ENCODE measurements around the gene RPS6KA2.

The RPS6KA2 gene

GRCh38 chr6:166620478-166621113 lies 6.5 kb downstream of the RPS6KA2 start:
- Histone ChIP-seq H3K9ac (ENCODE audit: low read depth, low read length) (no peak overlapping the region), H3K9me3 (ENCODE audit: insufficient read depth, low read length, severe bottlenecking) (no peaks in the 10 kb centered on the region), H3K27me3 (ENCODE audit: insufficient read depth, low read length, poor library complexity) (peaks cover 6% of the 10 kb centered on the region), H2AFZ (ENCODE audit: low read depth, low read length) (no peak overlapping the region), H3K79me2 (ENCODE audit: insufficient read depth, low read length) (no peaks in the 10 kb centered on the region), H3K4me2 (ENCODE audit: insufficient read depth, low read length) (no peak overlapping the region), H3K4me1 (ENCODE audit: insufficient read depth, low read length) (no peaks in the 10 kb centered on the region), H3K27ac (ENCODE audit: low read length) (no peak overlapping the region), H3K4me3 (ENCODE audit: low read depth in 1 of 2, low read length in 2 of 2) (no peak overlapping the region), H3K36me3 (ENCODE audit: insufficient read depth, low read length) (no peaks in the 10 kb centered on the region), H4K20me1 (ENCODE audit: insufficient read depth, low read length) (0 out of 2 replicates have a peak, but pooled peaks cover 3% of the 10 kb centered on the region)
- TF ChIP-seq EZH2 (IDR thresholded peaks at IDR 0.05; ENCODE audit: borderline replicate concordance, low read depth, low read length, severe bottlenecking) (no peak), CTCF (IDR thresholded peaks at IDR 0.05; ENCODE audit: borderline replicate concordance, extremely low read depth, low read length, poor library complexity, severe bottlenecking) (no peak)
- ATAC-seq (ENCODE audit: insufficient read depth, low read depth), result no peak
- DNase-seq, result no peak

GRCh38 chr6:166619912-166620311 lies 7.1 kb downstream of the RPS6KA2 start:
- no peak for TF ChIP-seq CTCF (IDR thresholded peaks at IDR 0.05; ENCODE audit: borderline replicate concordance, extremely low read depth, low read length, poor library complexity, severe bottlenecking)
- no peak for TF ChIP-seq EZH2 (IDR thresholded peaks at IDR 0.05; ENCODE audit: borderline replicate concordance, low read depth, low read length, severe bottlenecking)
- Histone ChIP-seq H3K4me1 (ENCODE audit: insufficient read depth, low read length) (no peaks in the 10 kb centered on the region), H3K79me2 (ENCODE audit: insufficient read depth, low read length) (no peaks in the 10 kb centered on the region), H2AFZ (ENCODE audit: low read depth, low read length) (no peak overlapping the region), H3K9me3 (ENCODE audit: insufficient read depth, low read length, severe bottlenecking) (no peaks in the 10 kb centered on the region), H4K20me1 (ENCODE audit: insufficient read depth, low read length) (0 out of 2 replicates have a peak, but pooled peaks cover 3% of the 10 kb centered on the region), H3K27me3 (ENCODE audit: insufficient read depth, low read length, poor library complexity) (peaks cover 6% of the 10 kb centered on the region), H3K27ac (ENCODE audit: low read length) (no peak overlapping the region), H3K36me3 (ENCODE audit: insufficient read depth, low read length) (no peaks in the 10 kb centered on the region), H3K4me2 (ENCODE audit: insufficient read depth, low read length) (no peak overlapping the region), H3K4me3 (ENCODE audit: low read depth in 1 of 2, low read length in 2 of 2) (no peak overlapping the region), H3K9ac (ENCODE audit: low read depth, low read length) (no peak overlapping the region)
- DNase-seq (no peak), ATAC-seq (ENCODE audit: insufficient read depth, low read depth) (no peak)

- H3K27ac ChIP-seq (ENCODE audit: low read length), result no peak overlapping the region
- H4K20me1 ChIP-seq (ENCODE audit: insufficient read depth, low read length), result 0 out of 2 replicates have a peak, but pooled peaks cover 3% of the 10 kb centered on the region
- ATAC-seq (ENCODE audit: insufficient read depth, low read depth), result no peak
- no peaks in the 10 kb centered on the region for H3K9me3 ChIP-seq (ENCODE audit: insufficient read depth, low read length, severe bottlenecking)
- no peak for DNase-seq
- H3K36me3 ChIP-seq (ENCODE audit: insufficient read depth, low read length), result no peaks in the 10 kb centered on the region
- no peak overlapping the region for H3K4me3 ChIP-seq (ENCODE audit: low read depth in 1 of 2, low read length in 2 of 2)
- H3K4me2 ChIP-seq (ENCODE audit: insufficient read depth, low read length), result no peak overlapping the region
- H3K4me1 ChIP-seq (ENCODE audit: insufficient read depth, low read length), result no peaks in the 10 kb centered on the region
- TF ChIP-seq CTCF (IDR thresholded peaks at IDR 0.05; ENCODE audit: borderline replicate concordance, extremely low read depth, low read length, poor library complexity, severe bottlenecking) (no peak), EZH2 (IDR thresholded peaks at IDR 0.05; ENCODE audit: borderline replicate concordance, low read depth, low read length, severe bottlenecking) (no peak)
- no peak overlapping the region for H3K9ac ChIP-seq (ENCODE audit: low read depth, low read length)
- H3K79me2 ChIP-seq (ENCODE audit: insufficient read depth, low read length), result no peaks in the 10 kb centered on the region
- H3K27me3 ChIP-seq (ENCODE audit: insufficient read depth, low read length, poor library complexity), result peaks cover 4% of the 10 kb centered on the region
- H2AFZ ChIP-seq (ENCODE audit: low read depth, low read length), result no peak overlapping the region
These were observed 7.9 kb downstream of the RPS6KA2 start for GRCh38 chr6:166618866-166619761.
